GM12801 (cell line): ENCODE measurements around the gene SRRM2.

Source experiments
- CTCF ChIP-seq: IDR thresholded peaks from one replicate; pipeline ENCODE4 v1.5.1; 2011; ENCODE audit warnings: control low read depth; ENCODE audit not compliant: insufficient read length; ENCODE audit errors: extremely low read depth

Gene SRRM2

GRCh38 chr16:2766430-2767139 lies 14.1 kb downstream of the SRRM2 start:
- TF ChIP-seq CTCF: no peak

- no peak for TF ChIP-seq CTCF
Measured at GRCh38 chr16:2767140-2767731, 14.8 kb downstream of the SRRM2 start.

- TF ChIP-seq CTCF: no peak
Measured at GRCh38 chr16:2767891-2768290, 15.5 kb downstream of the SRRM2 start.

GRCh38 chr16:2768403-2769089 lies 16.1 kb downstream of the SRRM2 start:
- no peak for TF ChIP-seq CTCF

GRCh38 chr16:2769100-2769529 lies 16.7 kb downstream of the SRRM2 start:
- TF ChIP-seq CTCF: no peak

- TF ChIP-seq CTCF: no peak
Measured at GRCh38 chr16:2769675-2770056, 17.2 kb downstream of the SRRM2 start.

GRCh38 chr16:2770057-2770951 lies 17.9 kb downstream of the SRRM2 start:
- TF ChIP-seq CTCF: no peak
